ENCODE measurements around the gene RAPSN. TPM values are rescaled to one million over a fixed set of nuclear protein-coding genes. Genes with fewer than 3 reads are reported as not detected.

The RAPSN gene
- total RNA-seq, 4 donors from 2014 or later: 0.49 TPM; not detected in 3

DNA sequence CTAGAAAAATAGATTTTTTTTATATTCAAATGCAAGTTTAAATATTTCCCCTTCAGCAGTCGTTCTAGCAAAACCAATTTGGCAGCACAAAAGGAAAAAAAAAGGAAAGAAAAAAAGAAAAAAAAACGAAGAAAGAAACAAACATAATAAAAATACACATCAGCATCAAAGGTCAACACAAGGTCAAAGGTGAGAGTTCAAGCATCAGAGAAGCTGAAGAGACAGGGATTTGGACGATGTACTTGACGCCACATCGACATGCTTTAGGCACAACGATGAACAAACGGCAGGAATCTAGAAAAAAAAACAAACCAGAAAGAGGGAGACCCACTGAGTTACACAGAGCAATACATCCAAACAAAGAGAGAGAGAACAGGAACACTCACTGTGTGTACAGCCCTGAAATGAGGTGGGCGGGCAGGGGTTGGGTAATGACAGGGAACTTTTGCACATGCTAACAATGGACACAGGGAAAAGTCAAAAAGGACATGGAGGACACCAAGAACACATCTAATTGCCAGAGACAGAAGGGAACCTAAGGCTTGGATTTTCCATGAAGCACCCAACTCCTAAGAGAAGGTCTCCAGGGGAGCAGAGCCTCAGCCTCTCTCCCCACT is 19.8 kb upstream of the RAPSN start:
- TF ChIP-seq CTCF (IDR thresholded peaks at IDR 0.05): no peak
- TF ChIP-seq POLR2A (IDR thresholded peaks at IDR 0.05): no peak
- intact Hi-C loops (cut with DNase I; ENCODE audit: low total_unique reads): no loop called here
- H3K4me3 ChIP-seq (ENCODE audit: low read depth, poor library complexity, severe bottlenecking): no peak overlapping the region
- DNase-seq (ENCODE audit: low spot score in 2 of 2): no peak
- 69 to 70% methylated on average over 8 of the region's 8 CpGs for WGBS, 2 donors

- DNase-seq (ENCODE audit: low spot score in 2 of 2): no peak
- no peak for TF ChIP-seq POLR2A (IDR thresholded peaks at IDR 0.05)
- TF ChIP-seq CTCF (IDR thresholded peaks at IDR 0.05): no peak
- WGBS, 2 donors: 80% methylated on average over 7 of the region's 7 CpGs
- intact Hi-C loops (cut with DNase I; ENCODE audit: low total_unique reads): no loop called here
- no peak overlapping the region for H3K4me3 ChIP-seq (ENCODE audit: low read depth, poor library complexity, severe bottlenecking)
Observed at GRCh38 chr11:47467357-47467756, 18.4 kb upstream of the RAPSN start.

- WGBS, 2 donors: 50 to 56% methylated on average over 4 of the region's 4 CpGs
- no peak for DNase-seq (ENCODE audit: low spot score in 2 of 2)
- no peak for TF ChIP-seq CTCF (IDR thresholded peaks at IDR 0.05)
- no peak for TF ChIP-seq POLR2A (IDR thresholded peaks at IDR 0.05)
- intact Hi-C loops (cut with DNase I; ENCODE audit: low total_unique reads): no loop called here
- no peak overlapping the region for H3K4me3 ChIP-seq (ENCODE audit: low read depth, poor library complexity, severe bottlenecking)
Observed at GRCh38 chr11:47466701-47467250, 17.8 kb upstream of the RAPSN start.

DNA sequence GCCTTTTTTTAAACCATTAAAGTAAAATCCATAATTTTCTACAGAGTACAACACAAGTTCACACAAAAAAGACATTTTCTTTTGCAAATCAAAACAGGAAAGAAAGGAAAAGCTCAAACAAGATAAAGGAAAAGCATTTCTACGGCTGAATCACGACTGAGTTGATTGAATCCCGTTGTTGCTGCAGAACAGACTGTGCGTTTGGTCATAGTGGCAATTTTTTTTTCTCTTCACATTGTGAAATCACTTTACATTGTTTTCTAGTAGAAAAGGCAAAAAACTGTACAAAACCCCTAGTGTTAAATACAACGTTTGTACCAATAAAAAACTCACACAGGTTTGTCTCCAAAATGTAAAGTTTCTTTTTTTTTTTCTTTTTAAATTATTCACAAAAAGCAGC is 17.3 kb upstream of the RAPSN start:
- 57 to 58% methylated on average over 5 of the region's 5 CpGs for WGBS, 2 donors
- no peak for TF ChIP-seq POLR2A (IDR thresholded peaks at IDR 0.05)
- TF ChIP-seq CTCF (IDR thresholded peaks at IDR 0.05): no peak
- DNase-seq (ENCODE audit: low spot score in 2 of 2): no peak
- intact Hi-C loops (cut with DNase I; ENCODE audit: low total_unique reads): no loop called here
- H3K4me3 ChIP-seq (ENCODE audit: low read depth, poor library complexity, severe bottlenecking): no peak overlapping the region

DNA sequence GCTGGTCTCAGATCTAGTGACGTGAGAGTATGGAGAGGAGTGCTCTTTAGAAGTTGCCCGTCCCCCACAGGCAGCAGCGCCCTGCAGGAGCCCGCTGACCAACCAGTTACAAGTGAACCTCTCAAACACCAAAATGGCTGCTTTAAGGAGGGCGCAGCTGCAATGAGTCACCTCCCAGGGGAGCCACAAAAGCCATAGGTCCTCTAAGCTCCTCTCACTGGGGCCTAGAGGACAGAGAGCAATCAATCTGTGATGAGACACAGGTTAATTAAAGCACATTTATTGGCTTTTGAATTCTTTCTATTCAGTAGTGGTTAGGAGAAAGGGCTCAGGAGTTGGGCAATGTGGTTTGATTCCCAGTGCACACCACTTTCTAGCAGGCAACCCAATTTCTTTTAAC is 15.5 kb upstream of the RAPSN start:
- intact Hi-C loops (cut with DNase I; ENCODE audit: low total_unique reads): no loop called here
- H3K4me3 ChIP-seq (ENCODE audit: low read depth, poor library complexity, severe bottlenecking): no peak overlapping the region
- DNase-seq (ENCODE audit: low spot score in 2 of 2): no peak
- no peak for TF ChIP-seq POLR2A (IDR thresholded peaks at IDR 0.05)
- no peak for TF ChIP-seq CTCF (IDR thresholded peaks at IDR 0.05)
- WGBS, 2 donors: 84 to 87% methylated on average over 5 of the region's 5 CpGs

- DNase-seq (ENCODE audit: low spot score in 2 of 2): no peak
- TF ChIP-seq CTCF (IDR thresholded peaks at IDR 0.05) (no peak), POLR2A (IDR thresholded peaks at IDR 0.05) (no peak)
- H3K4me3 ChIP-seq (ENCODE audit: low read depth, poor library complexity, severe bottlenecking): no peak overlapping the region
- 82 to 90% methylated on average over 7 of the region's 7 CpGs for WGBS, 2 donors
- intact Hi-C loops (cut with DNase I; ENCODE audit: low total_unique reads): no loop called here
Observed at GRCh38 chr11:47461876-47462275, 12.9 kb upstream of the RAPSN start.
